T-helper 2 cell (primary cell): Measurements from ENCODE around the gene LRRC51.
A peak's percentile ranks its signal among the peaks of the same experiment; 100 is the strongest.
"Not testable (repeated sequence)": the region's sequence is repeated elsewhere in the genome, so short reads cannot be mapped to it uniquely, and the experiment has no call there.

Experiments
- DNase-seq, 5 experiments: peaks; one replicate each; pipeline versions ENCODE4 v3.0.0 to v3.0.0-alpha.2; 2012 to 2022

LRRC51 gene

DNA sequence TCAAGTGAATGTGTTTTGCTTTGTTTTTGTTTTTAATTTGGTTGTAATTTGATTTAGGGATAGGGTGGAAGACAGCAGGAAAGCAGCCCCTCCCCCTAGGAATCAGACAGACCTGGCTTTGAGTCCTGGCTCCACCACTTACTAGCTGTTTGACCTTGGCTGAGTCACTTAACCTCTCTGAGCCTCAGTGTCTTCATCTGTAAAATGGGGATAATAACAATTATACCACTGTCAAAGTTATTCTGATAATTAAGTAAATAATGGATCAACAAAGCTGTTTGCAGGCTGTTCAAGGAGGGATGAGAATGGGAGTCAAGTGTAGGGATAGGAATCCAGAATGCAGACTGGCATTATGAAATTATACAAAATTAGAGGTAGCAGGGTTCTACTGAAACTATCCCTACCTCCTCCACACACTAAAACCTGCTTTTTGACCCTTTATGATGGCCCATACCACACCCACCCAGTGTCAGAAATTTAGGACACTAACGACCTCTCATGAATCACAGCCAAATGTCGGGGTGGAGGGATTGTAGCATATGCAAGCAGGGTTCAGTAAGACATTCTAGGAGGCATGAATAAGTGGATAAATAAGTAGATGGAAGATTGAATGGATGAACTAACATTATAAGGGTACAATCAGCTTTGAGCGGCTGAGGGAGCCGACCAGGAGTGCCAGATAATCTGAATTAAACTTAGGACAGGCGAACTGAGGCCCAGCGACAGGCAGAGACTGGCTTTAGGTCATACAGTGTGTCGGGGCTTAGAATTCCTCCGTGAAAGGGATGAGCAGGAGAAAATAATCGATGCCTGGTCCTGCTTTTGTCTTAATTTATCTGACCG, 30.9 kb downstream of the LRRC51 start:
- DNase-seq, result no peak

GRCh38 chr11:72112143-72112977, 31.7 kb downstream of the LRRC51 start, which contains the start of gene ANAPC15:
Gene ANAPC15, minus strand, starts transcription at chr11:72112695. Its CDS starts 1,419 bp downstream, at chr11:72111276.
- peak; percentile 78 to 100 (median 98) for DNase-seq

DNA sequence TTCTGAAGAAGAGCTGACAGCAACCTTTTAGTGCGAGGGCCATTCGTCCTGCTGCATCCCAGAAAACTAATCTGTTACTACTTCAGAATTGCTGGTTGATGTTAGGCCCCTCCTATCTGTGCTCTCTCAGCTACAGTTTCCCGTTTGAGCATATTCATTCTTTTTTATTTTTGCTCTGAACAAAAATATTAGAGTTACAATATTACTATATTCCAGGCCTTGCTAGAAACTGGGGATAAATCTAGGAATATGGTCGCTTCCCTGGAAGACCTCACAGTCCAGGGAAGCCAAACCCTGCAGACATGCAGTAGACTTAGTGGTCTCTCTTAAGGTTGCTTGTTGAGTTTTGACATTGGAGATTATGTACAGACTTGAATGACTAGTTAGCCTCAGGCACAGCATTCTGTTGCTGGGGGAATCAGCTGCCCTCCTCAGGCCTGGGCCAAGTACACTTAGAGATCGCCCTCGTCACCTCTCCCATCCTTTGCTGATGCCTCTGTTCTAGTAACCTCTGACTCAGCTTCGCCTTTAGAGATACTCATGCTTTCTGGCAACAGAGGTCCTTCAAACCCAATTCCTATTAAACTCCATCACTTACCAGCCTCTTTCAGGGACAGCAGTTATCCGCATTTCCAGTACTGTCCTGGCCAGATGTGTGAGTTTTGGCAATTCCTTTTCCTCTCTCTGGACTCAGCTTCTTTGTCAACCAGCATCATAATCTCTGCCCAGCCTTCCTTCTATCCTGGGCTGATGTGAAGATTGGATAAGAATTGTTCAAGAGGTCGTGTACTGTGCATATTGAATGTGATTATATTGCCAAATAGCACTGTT, 32.5 kb downstream of the LRRC51 start:
- DNase-seq, result no peak

- DNase-seq, result no peak
These were observed 33.9 kb downstream of the LRRC51 start for GRCh38 chr11:72114570-72114969.

DNA sequence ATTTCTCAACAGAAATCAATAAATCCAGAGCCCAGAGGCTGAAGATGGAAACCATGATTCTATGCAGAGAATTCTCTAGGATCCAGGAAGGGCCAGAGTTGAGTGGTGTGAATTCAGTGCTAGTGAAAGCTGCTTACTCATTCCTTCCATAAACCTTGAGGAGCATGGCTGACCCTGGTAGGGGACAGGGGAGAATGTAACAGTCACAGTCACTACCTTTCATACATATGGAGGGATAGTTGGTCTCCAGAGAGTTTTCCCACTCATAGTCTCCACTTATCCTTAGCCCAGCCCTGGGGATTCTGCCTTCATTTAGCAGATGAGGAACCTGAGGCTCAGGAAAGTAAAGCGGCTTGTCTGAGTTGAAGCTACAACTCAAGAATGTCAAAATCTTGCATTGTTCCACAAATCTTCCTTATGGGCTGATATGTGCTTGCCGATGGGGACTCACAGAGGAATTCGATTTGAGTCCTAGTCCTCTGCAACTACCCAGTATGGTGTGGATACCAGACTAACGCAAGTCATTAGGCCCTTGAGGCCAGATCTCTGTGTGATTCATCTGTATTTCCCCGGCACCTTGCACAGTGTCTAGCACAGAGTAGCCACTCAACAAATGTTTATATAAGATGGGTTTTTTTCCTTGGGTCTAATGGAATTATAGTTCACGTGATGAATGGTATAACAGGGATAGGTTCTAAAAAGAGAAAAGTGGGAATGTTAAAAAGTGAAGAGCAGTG, 35.5 kb downstream of the LRRC51 start:
- no peak for DNase-seq

GRCh38 chr11:72119198-72119597, 38.5 kb downstream of the LRRC51 start:
- DNase-seq, result no peak

DNA sequence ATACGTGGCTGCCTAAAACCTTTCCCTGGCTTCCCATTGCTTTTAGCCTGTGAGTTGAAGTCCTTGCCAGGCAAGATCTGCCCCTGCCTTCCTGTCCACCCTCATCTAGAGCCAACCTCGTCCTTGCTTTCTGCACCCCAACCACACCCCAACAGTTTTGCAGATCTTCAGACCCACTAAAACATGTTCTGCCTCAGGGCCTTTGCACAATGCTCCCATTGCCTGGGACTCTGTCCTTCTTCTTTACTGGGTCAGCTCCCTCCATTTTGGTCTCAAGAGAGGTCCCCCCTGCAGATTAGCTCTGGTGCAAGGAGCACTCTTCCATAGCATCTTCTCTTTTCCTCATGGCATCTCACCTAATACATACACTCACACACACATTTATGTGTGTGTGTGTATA, 40.3 kb downstream of the LRRC51 start:
- DNase-seq, result no peak

- DNase-seq, result no peak
These were observed 42.0 kb downstream of the LRRC51 start for GRCh38 chr11:72122607-72123006.

GRCh38 chr11:72123117-72123653, 42.5 kb downstream of the LRRC51 start:
- DNase-seq, result no peak

GRCh38 chr11:72124046-72124445, 43.4 kb downstream of the LRRC51 start:
- DNase-seq, result no peak

- no peak for DNase-seq
These were observed 45.3 kb downstream of the LRRC51 start for GRCh38 chr11:72125956-72126355.

GRCh38 chr11:72127923-72128322, 47.3 kb downstream of the LRRC51 start:
- no peak for DNase-seq

- DNase-seq, result no peak
These were observed 48.7 kb downstream of the LRRC51 start for GRCh38 chr11:72129381-72129780.

DNA sequence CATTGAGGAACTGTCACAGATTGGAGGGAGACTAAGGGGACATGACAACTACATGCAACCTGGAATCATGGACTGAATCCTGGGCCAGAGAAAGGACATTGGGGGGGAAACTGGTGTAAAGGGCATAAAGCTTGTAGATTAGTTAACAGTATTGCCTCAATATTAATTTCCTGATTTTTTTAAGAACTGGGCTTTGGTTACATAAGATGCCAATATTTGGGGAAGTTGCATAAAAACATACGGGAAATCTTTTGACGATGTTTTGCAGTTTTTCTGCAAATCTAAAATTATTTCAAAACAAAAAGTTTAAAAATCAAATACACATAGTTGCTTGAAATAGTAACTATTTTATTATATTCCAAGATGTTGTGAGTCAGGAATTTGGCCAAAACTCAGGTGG, 52.0 kb downstream of the LRRC51 start:
- DNase-seq, result no peak

- not testable (repeated sequence) for DNase-seq
These were observed 54.8 kb downstream of the LRRC51 start, which contains the start of gene FOLR3 for GRCh38 chr11:72135473-72135872. Gene FOLR3, plus strand, starts transcription at chr11:72135725. Its CDS starts 228 bp downstream, at chr11:72135953.

DNA sequence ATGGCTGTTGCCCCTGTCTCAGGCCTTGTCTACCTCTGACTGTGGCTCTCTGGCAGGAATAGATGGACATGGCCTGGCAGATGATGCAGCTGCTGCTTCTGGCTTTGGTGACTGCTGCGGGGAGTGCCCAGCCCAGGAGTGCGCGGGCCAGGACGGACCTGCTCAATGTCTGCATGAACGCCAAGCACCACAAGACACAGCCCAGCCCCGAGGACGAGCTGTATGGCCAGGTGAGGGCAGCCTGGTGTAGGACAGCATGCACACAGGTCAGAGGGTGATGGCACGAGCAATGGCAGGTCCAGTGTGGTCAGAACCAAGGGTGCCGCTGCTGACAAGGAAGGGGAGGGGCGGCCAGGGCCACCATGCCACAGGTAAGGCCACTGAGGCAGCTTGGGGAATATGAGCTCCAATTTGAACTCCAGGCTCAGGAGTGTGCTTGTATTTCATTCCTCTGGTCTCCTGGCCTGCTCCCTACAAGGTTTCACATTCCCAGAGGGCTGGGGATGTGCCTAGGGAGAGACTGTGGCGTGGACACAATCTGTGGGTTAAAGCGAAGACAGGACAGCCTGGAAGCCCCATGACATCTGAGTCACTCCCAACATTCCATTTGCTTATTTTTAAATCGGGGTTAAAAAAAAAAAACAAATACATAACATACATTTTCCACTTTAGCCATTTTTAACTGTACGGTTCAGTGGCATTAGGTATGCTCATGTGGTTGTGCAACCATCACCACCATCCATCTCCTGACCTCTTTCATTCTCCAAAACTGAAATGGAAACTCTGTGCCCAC, 55.4 kb downstream of the LRRC51 start:
- no peak for DNase-seq

DNA sequence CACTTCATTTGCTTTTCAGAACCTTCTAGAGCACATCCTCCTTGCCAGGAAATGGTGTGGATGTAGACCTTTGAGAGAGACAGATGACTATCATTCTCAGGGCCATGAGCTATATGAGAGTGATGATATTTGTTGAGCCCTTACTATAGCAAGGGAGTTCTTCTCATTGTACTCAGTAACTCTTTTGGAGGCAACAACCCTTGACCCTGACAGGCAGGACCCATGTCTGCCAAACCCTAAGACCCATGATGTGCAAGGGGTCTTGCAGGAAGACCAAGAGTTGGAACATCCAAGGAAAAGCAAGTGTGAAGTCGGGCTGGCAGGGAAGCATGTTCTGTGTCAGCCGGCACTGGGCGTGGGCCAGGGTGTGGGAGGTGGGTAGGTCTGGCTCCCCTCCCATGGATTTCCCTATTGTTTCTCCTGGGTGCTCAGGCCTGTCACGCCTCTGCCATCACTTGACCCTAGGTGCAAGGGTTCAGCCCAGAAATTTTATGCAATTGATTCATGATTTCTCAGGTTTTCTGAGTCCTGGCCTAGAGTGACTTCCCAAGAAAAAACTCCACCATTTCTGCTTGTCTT, 56.1 kb downstream of the LRRC51 start:
- peak in 1 of 5 experiments; percentile 20 for DNase-seq

- DNase-seq, result no peak
These were observed 58.3 kb downstream of the LRRC51 start for GRCh38 chr11:72138821-72139390.

DNA sequence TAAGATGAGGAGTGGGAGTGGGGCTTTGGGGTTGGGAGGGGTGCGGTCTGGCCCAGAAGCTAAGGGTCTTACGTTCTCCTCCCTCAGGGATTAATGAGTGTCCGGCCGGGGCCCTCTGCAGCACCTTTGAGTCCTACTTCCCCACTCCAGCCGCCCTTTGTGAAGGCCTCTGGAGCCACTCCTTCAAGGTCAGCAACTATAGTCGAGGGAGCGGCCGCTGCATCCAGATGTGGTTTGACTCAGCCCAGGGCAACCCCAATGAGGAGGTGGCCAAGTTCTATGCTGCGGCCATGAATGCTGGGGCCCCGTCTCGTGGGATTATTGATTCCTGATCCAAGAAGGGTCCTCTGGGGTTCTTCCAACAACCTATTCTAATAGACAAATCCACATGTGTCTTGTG, 58.9 kb downstream of the LRRC51 start:
- DNase-seq, result no peak

- DNase-seq, result no peak
These were observed 60.0 kb downstream of the LRRC51 start for GRCh38 chr11:72140661-72141060.
